ENCODE measurements around the gene XYLT1.

XYLT1 gene

DNA sequence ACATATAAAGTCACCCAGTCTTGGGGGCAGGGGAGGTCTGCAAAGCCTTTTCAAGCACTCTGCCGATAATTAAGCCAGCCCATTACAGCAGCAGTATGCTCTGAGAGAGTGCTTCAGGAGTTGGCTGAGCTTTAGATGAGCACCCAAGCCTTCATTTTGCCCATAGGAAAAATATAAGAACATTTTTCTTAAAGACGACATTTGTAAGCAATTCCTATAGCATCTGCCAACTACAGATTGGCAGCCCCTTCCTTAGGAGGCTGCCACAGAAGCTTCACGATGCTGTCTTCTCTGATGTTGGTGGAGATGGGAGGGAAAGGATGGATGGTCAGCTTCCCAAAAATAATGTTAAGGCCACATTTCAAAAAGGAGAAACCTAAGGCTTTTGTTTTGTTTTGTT, 367.5 kb downstream of the XYLT1 start:
- Histone ChIP-seq H2AFZ (ENCODE audit: low read depth) (no peak overlapping the region), H3K27ac (no peak overlapping the region), H3K27me3 (ENCODE audit: insufficient read depth, low read depth) (no peaks in the 10 kb centered on the region), H4K20me1 (ENCODE audit: insufficient read depth) (no peaks in the 10 kb centered on the region), H3K79me2 (ENCODE audit: insufficient read depth, low read depth) (no peaks in the 10 kb centered on the region), H3K4me3 (IDR thresholded peaks at IDR 0.05; ENCODE audit: insufficient read depth, low read depth, low read length) (no peak overlapping the region), H3K9ac (no peak overlapping the region), H3K36me3 (ENCODE audit: insufficient read depth) (no peaks in the 10 kb centered on the region), H3K4me2 (no peak overlapping the region), H3K4me1 (ENCODE audit: low read depth, poor library complexity, severe bottlenecking) (no peaks in the 10 kb centered on the region)
- TF ChIP-seq, protein P1, sequence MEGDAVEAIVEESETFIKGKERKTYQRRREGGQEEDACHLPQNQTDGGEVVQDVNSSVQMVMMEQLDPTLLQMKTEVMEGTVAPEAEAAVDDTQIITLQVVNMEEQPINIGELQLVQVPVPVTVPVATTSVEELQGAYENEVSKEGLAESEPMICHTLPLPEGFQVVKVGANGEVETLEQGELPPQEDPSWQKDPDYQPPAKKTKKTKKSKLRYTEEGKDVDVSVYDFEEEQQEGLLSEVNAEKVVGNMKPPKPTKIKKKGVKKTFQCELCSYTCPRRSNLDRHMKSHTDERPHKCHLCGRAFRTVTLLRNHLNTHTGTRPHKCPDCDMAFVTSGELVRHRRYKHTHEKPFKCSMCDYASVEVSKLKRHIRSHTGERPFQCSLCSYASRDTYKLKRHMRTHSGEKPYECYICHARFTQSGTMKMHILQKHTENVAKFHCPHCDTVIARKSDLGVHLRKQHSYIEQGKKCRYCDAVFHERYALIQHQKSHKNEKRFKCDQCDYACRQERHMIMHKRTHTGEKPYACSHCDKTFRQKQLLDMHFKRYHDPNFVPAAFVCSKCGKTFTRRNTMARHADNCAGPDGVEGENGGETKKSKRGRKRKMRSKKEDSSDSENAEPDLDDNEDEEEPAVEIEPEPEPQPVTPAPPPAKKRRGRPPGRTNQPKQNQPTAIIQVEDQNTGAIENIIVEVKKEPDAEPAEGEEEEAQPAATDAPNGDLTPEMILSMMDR (conservative IDR thresholded peaks at IDR 0.05; ENCODE audit: low read depth, low read length), result no peak

GRCh38 chr16:17101646-17102045, 369.1 kb downstream of the XYLT1 start:
- Histone ChIP-seq H3K36me3 (ENCODE audit: insufficient read depth) (no peaks in the 10 kb centered on the region), H4K20me1 (ENCODE audit: insufficient read depth) (no peaks in the 10 kb centered on the region), H3K4me2 (no peak overlapping the region), H3K79me2 (ENCODE audit: insufficient read depth, low read depth) (no peaks in the 10 kb centered on the region), H3K4me1 (ENCODE audit: low read depth, poor library complexity, severe bottlenecking) (no peaks in the 10 kb centered on the region), H3K9ac (no peak overlapping the region), H2AFZ (ENCODE audit: low read depth) (no peak overlapping the region), H3K4me3 (IDR thresholded peaks at IDR 0.05; ENCODE audit: insufficient read depth, low read depth, low read length) (no peak overlapping the region), H3K27ac (no peak overlapping the region), H3K27me3 (ENCODE audit: insufficient read depth, low read depth) (no peaks in the 10 kb centered on the region)
- TF ChIP-seq, protein P1 (conservative IDR thresholded peaks at IDR 0.05; ENCODE audit: low read depth, low read length), result no peak

- Histone ChIP-seq H4K20me1 (ENCODE audit: insufficient read depth) (no peaks in the 10 kb centered on the region), H3K4me3 (IDR thresholded peaks at IDR 0.05; ENCODE audit: insufficient read depth, low read depth, low read length) (no peak overlapping the region), H3K79me2 (ENCODE audit: insufficient read depth, low read depth) (no peaks in the 10 kb centered on the region), H3K4me2 (no peak overlapping the region), H3K4me1 (ENCODE audit: low read depth, poor library complexity, severe bottlenecking) (no peaks in the 10 kb centered on the region), H3K9ac (no peak overlapping the region), H3K36me3 (ENCODE audit: insufficient read depth) (no peaks in the 10 kb centered on the region), H3K27ac (no peak overlapping the region), H3K27me3 (ENCODE audit: insufficient read depth, low read depth) (no peaks in the 10 kb centered on the region), H2AFZ (ENCODE audit: low read depth) (no peak overlapping the region)
- TF ChIP-seq, protein P1 (conservative IDR thresholded peaks at IDR 0.05; ENCODE audit: low read depth, low read length), result no peak
Observed at GRCh38 chr16:17098685-17099084, 372.1 kb downstream of the XYLT1 start.

DNA sequence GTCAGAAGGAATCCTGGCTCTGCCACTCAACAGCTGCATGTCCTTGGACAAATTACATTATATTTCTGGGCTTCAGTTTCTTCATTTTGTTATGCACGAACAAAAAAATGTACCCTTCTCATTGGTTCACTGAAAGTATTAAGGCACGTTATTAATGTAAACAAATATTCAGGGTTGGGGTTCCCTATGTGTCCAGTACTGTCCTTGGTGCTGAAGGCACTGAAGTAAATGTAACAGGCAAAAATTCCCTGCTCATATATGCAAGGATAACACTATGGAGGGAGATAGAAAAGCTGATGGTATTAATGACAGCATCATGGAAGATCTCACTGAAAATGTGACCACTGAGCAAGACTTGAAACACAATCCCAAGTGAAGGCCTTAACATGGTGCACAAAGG, 386.6 kb downstream of the XYLT1 start:
- no peak overlapping the region for H3K9ac ChIP-seq
- H2AFZ ChIP-seq (ENCODE audit: low read depth), result no peak overlapping the region
- H3K4me3 ChIP-seq (IDR thresholded peaks at IDR 0.05; ENCODE audit: insufficient read depth, low read depth, low read length), result no peak overlapping the region
- no peaks in the 10 kb centered on the region for H3K4me1 ChIP-seq (ENCODE audit: low read depth, poor library complexity, severe bottlenecking)
- H3K27ac ChIP-seq, result no peak overlapping the region
- no peaks in the 10 kb centered on the region for H3K79me2 ChIP-seq (ENCODE audit: insufficient read depth, low read depth)
- H3K27me3 ChIP-seq (ENCODE audit: insufficient read depth, low read depth), result no peaks in the 10 kb centered on the region
- no peak overlapping the region for H3K4me2 ChIP-seq
- H3K36me3 ChIP-seq (ENCODE audit: insufficient read depth), result no peaks in the 10 kb centered on the region
- H4K20me1 ChIP-seq (ENCODE audit: insufficient read depth), result no peaks in the 10 kb centered on the region
- TF ChIP-seq, protein P1 (conservative IDR thresholded peaks at IDR 0.05; ENCODE audit: low read depth, low read length), result no peak
